Caki2 (cell line): ENCODE results near the gene CCDC158. TPM values are rescaled to one million over a fixed set of nuclear protein-coding genes. Genes with fewer than 3 reads are reported as not detected.
"Not testable (repeated sequence)": the region's sequence is repeated elsewhere in the genome, so short reads cannot be mapped to it uniquely, and the experiment has no call there.

Experiments
- DNase-seq: peaks from one replicate; pipeline ENCODE4 v3.0.0-alpha.2; 2015; ENCODE audit warnings: low read depth
- in situ Hi-C: cut with HindIII; loops from 2 replicates; pipeline ENCODE4 v1.10.0; 2016; ENCODE audit warnings: low sequenced_read_pairs, low pct_unique_long_range_greater_than_20kb, mixed read lengths
- total RNA-seq: library from RNA; depleted of rRNA; stranded (reverse); fragments of >200 nt; shearing (Covaris generic); gene quantifications from 2 replicates; pipeline ENCODE4 v1.2.3, GENCODE V29; 2014; ENCODE audit warnings: low replicate concordance

CCDC158 gene
- total RNA-seq, 1 experiment from 2014 or later, result not detected

DNA sequence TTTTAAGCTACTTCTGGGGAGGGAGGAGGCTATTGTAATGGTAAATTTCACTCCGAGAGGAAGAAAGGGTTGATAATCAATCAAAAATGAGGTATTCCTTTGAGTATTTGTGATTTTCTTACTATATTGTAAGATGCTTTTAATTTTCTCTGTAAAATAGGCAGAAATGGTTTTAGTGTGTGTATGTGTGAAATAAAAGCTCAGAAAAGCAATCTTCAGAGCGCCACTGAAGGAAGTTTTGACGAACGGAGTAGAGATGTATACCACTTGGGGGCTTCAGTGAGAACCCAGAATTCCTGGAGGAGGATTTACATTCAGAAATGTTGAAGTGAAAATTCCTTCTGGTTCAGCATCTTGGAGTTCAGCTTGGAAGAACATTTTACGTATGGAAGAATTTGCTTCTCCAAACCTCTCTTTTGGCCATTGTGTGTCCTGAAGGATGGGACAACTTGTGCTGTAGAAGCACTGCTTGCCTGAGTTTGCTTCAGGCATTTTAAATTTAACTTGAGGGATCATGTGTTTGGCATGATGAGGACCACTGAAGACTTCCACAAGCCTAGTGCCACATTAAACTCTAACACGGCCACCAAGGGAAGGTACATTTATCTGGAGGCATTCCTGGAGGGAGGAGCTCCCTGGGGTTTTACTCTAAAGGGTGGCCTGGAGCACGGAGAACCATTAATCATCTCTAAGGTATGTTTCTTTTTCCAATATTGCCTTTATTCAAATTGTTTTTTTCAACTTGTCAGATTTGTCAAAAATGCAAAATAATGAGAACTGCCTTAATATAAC is 14.8 kb upstream of the CCDC158 start:
- in situ Hi-C loops, result no loop called here
- DNase-seq, result no peak

DNA sequence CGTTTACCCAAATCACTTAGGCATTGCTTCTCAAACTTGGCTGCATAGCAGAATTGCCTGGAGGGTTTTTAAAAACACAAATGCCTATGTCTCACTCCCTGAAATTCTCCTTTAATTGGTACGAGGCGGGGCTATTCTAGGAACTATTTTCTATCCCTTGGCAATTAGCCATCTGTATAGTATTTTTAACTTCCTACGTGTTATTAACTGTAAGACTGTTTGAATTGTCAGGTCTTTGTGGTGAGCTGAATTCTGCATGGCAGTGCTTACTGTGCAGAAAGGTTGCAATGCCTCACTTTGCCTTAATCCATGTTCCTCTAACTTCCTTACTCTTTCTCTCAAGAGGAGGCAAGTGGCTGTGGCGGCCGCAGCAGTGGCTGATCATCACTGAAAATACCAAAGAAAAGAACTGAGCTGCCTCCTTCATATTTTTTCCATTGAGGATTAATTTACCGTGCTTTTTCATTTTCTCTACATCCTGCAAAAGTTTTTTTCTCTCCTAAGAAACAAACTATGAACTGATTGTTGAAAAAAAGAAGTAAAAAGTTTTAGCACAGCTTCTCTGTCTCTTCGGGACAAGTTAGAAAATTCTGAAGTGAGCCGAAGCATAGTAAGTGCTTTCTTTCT is 14.1 kb upstream of the CCDC158 start, which contains the start of gene SHROOM3:
Gene SHROOM3, plus strand, starts transcription at position 329 of the 627 bp plus-strand sequence. CDS start 824 bp downstream, outside the sequence.
- in situ Hi-C loops, result no loop called here
- DNase-seq, result peak; percentile 53

- in situ Hi-C loops, result no loop called here
- DNase-seq, result peak; percentile 39
Measured at GRCh38 chr4:76430519-76431388, 9.8 kb upstream of the CCDC158 start.

- in situ Hi-C loops, result no loop called here
- no peak for DNase-seq
Measured at GRCh38 chr4:76429636-76430035, 8.7 kb upstream of the CCDC158 start.

GRCh38 chr4:76426272-76426671 is 5.3 kb upstream of the CCDC158 start:
- DNase-seq, result no peak
- in situ Hi-C loops, result no loop called here

DNA sequence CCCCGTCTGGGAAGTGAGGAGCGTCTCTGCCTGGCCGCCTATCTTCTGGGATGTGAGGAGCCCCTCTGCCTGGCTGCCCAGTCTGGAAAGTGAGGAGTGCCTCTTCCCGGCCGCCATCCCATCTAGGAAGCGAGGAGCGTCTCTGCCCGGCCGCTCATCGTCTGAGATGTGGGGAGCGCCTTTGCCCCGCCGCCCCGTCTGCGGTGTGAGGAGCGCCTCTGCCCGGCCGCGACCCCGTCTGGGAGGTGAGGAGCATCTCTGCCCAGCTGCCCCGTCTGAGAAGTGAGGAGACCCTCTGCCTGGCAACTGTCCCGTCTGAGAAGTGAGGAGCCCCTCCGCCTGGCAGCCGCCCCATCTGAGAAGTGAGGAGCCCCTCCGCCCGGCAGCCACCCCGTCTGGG is 2.2 kb upstream of the CCDC158 start:
- DNase-seq, in situ Hi-C loops: not testable (repeated sequence)

DNA sequence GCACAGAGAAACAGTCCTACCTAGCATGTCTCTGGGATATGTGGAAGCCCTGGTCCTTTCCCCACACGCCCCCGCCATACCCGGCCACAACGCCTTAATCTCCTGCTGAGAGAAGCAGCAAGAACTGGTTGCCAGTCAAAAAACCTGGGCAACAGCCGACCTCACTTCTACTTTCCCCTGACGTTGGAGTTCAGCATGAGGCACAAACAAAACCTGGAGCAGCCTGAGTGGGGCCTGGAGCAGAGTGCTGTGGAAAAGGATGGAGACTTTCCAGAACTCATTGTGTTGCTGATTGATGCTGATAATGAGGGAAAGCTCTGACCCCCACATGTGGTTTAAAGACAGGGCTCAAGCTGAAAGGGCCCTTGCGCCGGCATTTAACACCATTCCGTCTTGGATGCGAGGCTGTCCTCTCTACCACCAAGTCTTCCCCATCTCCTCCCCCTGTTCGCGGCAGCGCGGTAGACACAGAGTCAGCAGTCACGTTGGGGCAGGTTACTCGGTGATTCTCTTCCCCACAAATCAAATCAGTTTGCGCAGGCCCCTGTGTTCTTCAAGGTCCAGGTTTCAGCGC is 666 bp downstream of the CCDC158 start:
- in situ Hi-C loops, result no loop called here
- DNase-seq, result no peak

DNA sequence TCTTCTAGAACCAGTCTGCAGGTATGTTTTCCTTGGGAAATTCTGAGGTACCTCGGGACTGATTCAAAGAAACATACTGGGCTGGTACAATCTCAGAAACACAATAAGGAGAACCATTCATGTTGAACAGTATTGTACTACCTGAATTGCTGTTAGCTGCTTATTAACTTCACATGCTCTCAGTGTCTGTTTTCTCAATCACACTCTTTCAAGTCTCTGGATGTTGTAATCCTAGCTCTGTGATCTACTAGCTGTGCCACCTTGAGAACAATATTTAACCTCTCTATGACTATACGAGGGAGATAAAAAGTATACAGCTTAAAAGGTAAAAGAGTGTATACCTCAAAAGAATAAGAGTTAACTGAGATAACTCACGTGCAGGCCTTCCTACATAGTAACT is 10.3 kb downstream of the CCDC158 start:
- DNase-seq, result no peak
- in situ Hi-C loops, result no loop called here

DNA sequence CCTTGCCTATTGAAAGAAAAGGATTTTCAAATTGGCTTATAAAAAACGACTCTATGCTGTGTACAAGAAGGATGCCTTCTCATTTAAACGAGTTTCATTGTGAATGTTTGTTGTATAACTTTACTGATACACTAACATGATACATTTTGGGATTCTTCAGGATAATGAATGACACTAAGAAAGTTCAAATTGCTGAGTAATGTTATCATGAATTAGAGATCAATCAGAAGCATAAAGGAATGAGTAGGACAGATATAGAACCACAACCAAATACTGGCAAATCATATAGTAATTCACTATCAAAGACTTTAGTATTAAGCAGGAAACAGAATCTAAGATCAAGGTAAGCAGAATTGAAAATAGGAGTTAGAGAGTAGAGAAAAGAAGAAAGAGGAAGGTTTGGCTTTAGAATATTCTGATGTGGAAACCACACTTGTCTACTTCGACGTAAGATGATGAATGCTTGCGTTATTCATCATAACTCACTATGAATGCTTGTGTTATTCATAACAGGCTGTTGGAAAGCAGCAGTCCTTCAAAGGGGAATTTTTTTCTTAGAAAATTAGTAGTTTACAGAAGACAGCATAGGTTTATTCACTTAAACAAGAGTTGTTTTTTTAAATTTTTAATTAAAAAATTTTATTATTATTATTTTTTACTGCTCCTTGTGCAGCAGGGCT is 13.4 kb downstream of the CCDC158 start:
- no peak for DNase-seq
- in situ Hi-C loops, result no loop called here

GRCh38 chr4:76406081-76406480 is 14.9 kb downstream of the CCDC158 start:
- in situ Hi-C loops, result no loop called here
- DNase-seq, result no peak

DNA sequence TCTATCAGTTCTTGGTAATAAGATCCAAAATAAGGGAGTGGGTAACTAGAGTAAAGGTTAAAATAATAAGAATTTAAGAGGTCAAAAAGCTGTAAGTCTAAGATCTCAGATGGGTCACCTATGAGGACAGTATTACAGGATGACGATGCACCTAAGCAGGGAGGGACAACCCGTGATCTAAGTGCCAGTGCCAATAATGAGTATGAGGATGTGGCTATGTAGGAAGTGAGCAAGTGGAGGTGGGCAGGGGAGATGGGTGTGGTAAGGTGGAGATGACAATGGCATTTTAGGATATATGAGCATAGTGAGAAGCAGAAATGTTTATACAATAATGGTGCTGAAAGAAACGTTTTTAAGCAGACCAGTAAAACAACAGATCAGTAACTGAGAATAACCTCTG is 19.3 kb downstream of the CCDC158 start:
- in situ Hi-C loops, result no loop called here

DNA sequence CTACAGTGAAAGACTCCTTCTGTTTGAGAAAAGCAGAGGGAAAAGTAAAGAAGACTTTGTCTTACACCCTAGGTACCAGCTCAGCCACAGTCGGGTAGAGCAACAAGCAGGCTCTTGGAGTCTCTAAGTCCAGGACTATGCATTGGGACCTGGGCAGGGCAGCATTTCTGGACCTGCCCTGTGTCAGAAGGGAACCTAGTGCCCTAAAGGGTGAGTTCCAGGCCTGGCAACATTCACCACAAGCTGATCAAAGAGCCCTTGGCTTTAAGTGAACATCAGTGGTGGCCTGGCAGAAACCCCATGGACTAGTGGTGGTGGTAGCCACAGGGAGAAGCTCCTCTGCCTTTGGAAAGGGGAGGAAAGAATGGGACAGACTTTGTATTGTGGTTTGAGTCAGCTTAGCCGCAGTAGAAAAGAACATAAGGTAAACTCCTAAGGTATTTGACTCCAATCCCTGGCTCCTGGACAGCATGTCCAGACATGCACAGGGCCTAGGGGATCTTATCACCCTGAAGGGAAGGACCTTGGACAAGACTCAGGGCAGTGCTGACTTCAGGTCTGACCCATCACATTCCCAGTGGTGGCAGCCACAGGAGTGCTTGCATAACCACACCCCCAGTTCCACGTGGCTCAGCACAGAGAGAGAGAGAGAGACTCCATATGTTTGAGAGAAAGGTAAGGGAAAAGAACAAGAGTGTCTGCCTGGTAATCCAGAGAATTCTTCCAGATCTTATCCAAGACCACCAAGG is 32.6 kb downstream of the CCDC158 start:
- DNase-seq, result no peak
- in situ Hi-C loops, result no loop called here

More for the DNA sequence above, 19.3 kb downstream of the CCDC158 start:
- no peak for DNase-seq

- no peak for DNase-seq
- in situ Hi-C loops, result no loop called here
Measured at GRCh38 chr4:76386566-76387305, 34.2 kb downstream of the CCDC158 start.

- in situ Hi-C loops, result no loop called here
- DNase-seq, result no peak
Measured at GRCh38 chr4:76385974-76386373, 35.0 kb downstream of the CCDC158 start.

- in situ Hi-C loops, result no loop called here
- DNase-seq, result no peak
Measured at GRCh38 chr4:76384052-76384451, 36.9 kb downstream of the CCDC158 start.

- DNase-seq, result no peak
- in situ Hi-C loops, result no loop called here
Measured at GRCh38 chr4:76383001-76383400, 37.9 kb downstream of the CCDC158 start.

DNA sequence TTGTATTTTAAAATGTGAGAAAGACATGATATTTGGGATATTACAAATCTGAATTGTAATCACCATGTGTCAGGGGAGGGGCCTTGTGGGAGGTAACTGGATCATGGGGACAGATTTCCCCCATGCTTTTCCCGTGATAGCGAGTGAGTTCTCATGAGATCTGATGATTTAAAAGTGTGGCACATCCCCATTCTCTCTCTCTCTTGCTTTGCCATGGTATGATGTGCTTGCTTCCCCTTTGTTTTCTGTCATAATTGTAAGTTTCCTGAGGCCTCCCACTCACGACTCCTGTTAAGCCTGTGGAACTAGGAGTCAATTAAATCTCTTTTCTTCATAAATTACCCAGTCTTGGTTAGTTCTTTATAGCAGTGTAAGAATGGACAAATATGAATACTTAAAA is 39.0 kb downstream of the CCDC158 start:
- in situ Hi-C loops, result no loop called here
- no peak for DNase-seq
